ENCODE data around the gene ZNF586. TPM values are rescaled to one million over a fixed set of nuclear protein-coding genes. Genes with fewer than 3 reads are reported as not detected.
"Not testable (repeated sequence)": the region's sequence is repeated elsewhere in the genome, so short reads cannot be mapped to it uniquely, and the experiment has no call there.

ZNF586 gene
- total RNA-seq, 1 donor from 2014 or later = 19.6 TPM

DNA sequence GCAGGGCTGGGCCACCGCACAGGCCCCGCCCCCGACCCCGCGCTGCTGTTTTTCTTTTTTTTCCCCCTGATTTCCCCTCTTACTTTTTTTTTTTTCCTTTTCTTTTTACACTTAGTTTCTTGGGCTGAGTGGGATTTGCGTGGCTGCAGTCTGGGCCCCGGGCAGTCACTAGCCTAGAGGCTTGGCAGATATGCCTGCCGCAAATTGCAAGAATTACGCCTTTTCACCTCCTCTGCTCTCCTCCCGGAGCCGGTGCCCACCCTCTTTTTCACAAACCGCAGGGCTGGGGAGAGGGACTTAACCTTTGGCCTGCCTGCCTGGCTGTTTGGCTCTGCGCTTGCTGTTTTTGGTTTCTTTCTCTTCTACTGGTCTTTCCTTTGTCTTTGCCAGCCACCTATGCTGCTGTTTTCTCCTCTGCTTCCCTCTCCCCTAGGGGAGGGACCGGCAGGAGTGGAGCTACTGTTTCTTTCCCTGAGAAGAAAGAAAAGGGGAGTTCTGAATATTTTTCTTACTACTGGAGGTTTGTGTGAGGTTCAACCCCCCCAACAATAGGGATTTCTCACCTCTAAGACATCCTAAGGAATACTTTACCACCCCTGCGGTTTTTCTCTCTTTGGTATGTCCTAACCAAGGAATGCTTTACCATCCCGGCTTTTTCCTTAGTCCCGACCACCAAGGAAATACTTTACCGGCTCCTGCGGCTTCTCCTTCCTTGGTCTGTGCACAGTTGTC, 34.3 kb downstream of the ZNF586 start:
- Mint-ChIP-seq H3K9me3 (ENCODE audit: unreplicated experiment) (no peaks in the 10 kb centered on the region), H3K27me3 (ENCODE audit: unreplicated experiment) (peaks cover 6% of the 10 kb centered on the region), H3K27ac (ENCODE audit: unreplicated experiment) (peak overlapping the region; percentile 98), H3K4me1 (ENCODE audit: unreplicated experiment) (peaks cover 60% of the 10 kb centered on the region), H3K36me3 (ENCODE audit: low read depth, unreplicated experiment) (peaks cover 21% of the 10 kb centered on the region), H3K4me3 (ENCODE audit: unreplicated experiment) (peak overlapping the region; percentile 87)
- TF ChIP-seq, protein P1, sequence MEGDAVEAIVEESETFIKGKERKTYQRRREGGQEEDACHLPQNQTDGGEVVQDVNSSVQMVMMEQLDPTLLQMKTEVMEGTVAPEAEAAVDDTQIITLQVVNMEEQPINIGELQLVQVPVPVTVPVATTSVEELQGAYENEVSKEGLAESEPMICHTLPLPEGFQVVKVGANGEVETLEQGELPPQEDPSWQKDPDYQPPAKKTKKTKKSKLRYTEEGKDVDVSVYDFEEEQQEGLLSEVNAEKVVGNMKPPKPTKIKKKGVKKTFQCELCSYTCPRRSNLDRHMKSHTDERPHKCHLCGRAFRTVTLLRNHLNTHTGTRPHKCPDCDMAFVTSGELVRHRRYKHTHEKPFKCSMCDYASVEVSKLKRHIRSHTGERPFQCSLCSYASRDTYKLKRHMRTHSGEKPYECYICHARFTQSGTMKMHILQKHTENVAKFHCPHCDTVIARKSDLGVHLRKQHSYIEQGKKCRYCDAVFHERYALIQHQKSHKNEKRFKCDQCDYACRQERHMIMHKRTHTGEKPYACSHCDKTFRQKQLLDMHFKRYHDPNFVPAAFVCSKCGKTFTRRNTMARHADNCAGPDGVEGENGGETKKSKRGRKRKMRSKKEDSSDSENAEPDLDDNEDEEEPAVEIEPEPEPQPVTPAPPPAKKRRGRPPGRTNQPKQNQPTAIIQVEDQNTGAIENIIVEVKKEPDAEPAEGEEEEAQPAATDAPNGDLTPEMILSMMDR (IDR thresholded peaks at IDR 0.05; ENCODE audit: unreplicated experiment) = no peak
- peak; percentile 53 for DNase-seq (ENCODE audit: low spot score)

DNA sequence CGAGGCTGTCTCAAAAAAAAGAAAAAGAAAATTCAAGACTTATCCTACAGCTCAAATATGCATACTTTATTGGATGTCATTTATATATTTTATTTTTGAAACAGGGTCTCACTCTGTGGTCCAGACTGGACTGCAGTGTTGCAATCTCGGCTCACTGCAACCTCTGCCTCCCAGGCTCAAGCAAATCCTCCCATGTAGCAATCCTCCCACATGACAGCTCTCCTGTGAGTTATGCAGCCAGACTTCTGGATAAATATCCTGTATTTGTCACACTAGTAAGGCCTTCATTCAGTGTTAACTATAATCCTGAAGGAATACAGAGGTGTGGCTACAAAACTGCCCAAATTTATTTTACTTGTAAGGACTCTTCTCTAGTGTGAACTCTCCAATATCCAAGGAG, 38.1 kb downstream of the ZNF586 start:
- Mint-ChIP-seq H3K36me3 (ENCODE audit: low read depth, unreplicated experiment) (peaks cover 19% of the 10 kb centered on the region), H3K9me3 (ENCODE audit: unreplicated experiment) (no peaks in the 10 kb centered on the region), H3K27me3 (ENCODE audit: unreplicated experiment) (peaks cover 5% of the 10 kb centered on the region), H3K27ac (ENCODE audit: unreplicated experiment) (no peak overlapping the region), H3K4me3 (ENCODE audit: unreplicated experiment) (peak overlapping the region; percentile 5), H3K4me1 (ENCODE audit: unreplicated experiment) (peaks cover 43% of the 10 kb centered on the region)
- TF ChIP-seq, protein P1 (IDR thresholded peaks at IDR 0.05; ENCODE audit: unreplicated experiment) = no peak
- DNase-seq (ENCODE audit: low spot score) = no peak

DNA sequence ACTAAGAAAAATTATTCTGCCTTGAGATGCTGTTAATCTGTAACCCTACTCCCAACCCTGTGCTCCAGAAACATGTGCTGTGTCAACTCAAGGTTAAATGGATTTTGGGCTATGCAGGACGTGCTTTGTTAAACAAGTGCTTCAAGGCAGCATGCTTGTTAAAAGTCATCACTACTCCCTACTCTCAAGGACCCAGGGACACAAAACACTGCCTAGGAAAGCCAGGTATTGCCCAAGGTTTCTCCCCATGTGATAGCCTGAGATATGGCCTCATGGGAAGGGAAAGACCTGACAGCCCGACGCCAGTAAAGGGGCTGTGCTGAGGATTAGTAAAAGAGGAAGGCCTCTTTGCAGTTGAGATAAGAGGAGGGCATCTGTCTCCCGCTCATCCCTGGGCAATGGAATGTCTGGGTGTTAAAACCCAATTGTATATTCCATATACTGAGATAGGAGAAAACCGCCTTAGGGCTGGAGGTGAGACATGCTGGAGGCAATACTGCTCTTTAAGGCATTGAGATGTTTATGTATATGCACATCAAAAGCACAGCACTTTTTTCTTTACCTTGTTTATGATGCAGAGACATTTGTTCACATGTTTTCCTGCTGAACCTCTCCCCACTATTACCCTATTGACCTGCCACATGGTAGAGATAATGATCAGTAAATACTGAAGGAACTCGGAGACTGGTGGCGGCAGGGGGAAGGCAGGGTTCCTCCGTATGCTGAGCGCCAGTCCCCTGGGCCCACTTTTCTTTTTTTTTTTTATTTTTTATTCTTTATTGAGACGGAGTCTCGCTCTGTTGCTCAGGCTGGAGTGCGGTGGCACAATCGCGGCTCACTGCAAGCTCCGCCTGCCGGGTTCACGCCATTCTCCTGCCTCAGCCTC, 41.2 kb downstream of the ZNF586 start:
- not testable (repeated sequence) for DNase-seq (ENCODE audit: low spot score); H3K9me3 Mint-ChIP-seq (ENCODE audit: unreplicated experiment); H3K27me3 Mint-ChIP-seq (ENCODE audit: unreplicated experiment); H3K27ac Mint-ChIP-seq (ENCODE audit: unreplicated experiment); H3K4me3 Mint-ChIP-seq (ENCODE audit: unreplicated experiment)
- Mint-ChIP-seq H3K36me3 (ENCODE audit: low read depth, unreplicated experiment) (peaks cover 26% of the 10 kb centered on the region), H3K4me1 (ENCODE audit: unreplicated experiment) (peaks cover 31% of the 10 kb centered on the region)

DNA sequence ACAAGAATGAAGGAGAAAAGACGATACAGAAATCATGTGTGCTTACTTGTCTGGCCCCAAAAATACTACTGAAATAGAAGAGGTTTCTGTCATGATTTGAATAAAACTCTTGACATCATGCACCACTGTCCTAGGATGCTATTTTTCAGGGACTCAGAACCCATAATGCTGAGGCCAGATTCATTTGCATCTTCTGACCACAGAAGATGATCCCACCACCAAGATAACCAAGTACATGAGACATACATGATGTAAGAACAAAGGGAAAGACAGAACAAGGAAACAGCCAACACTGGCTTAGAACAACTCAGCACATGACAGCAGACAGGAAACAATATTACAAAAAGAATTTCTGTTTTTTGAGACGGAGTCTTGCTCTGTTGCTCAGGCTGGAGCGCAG, 42.8 kb downstream of the ZNF586 start:
- H3K4me3 Mint-ChIP-seq (ENCODE audit: unreplicated experiment) = peak overlapping the region; percentile 65
- H3K36me3 Mint-ChIP-seq (ENCODE audit: low read depth, unreplicated experiment) = peaks cover 25% of the 10 kb centered on the region
- H3K9me3 Mint-ChIP-seq (ENCODE audit: unreplicated experiment) = no peaks in the 10 kb centered on the region
- TF ChIP-seq, protein P1 (IDR thresholded peaks at IDR 0.05; ENCODE audit: unreplicated experiment) = no peak
- peak overlapping the region; percentile 3 for H3K27ac Mint-ChIP-seq (ENCODE audit: unreplicated experiment)
- H3K4me1 Mint-ChIP-seq (ENCODE audit: unreplicated experiment) = peaks cover 29% of the 10 kb centered on the region
- H3K27me3 Mint-ChIP-seq (ENCODE audit: unreplicated experiment) = peaks cover 9% of the 10 kb centered on the region
- no peak for DNase-seq (ENCODE audit: low spot score)

DNA sequence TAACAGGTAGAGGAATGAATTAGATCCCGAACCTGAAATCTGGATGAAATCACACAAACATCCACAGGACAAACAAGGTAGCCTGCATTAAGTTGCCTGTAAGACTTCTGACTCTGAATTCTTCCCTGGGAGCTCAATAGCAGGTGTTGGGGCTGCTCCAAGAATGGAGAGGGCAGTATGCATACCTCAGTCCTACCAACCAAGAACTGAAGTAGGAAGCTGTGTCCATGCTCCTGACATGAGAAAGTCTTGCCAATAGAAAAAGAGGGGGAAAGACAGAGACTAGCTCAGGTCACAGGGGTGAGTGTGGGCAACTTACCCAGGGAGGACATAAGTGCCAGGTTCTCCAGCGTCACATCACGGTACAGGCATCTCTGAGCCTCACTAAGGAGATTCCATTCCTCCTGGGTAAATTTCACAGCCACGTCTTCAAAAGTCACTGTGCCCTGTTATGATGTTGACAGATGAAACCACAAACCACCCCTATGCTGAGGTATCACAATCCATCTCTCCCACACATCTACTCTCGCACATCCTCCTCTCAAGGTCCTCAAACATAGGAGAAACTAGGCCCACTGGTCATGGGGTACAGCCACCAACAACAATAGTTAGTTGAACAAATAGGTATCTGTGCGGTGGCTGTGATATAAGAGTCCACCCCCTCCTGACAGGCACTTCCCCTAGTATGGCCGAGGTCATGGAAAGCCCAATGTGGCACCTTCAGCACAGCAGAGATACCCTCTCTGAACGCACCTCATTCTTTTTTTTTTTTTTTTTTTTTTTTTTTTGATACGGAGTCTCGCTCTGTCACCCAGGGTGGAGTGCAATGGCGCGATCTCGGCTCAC, 43.7 kb downstream of the ZNF586 start:
- H3K27me3 Mint-ChIP-seq (ENCODE audit: unreplicated experiment) = peaks cover 11% of the 10 kb centered on the region
- peak overlapping the region; percentile 57 for H3K27ac Mint-ChIP-seq (ENCODE audit: unreplicated experiment)
- H3K9me3 Mint-ChIP-seq (ENCODE audit: unreplicated experiment); DNase-seq (ENCODE audit: low spot score): not testable (repeated sequence)
- peaks cover 20% of the 10 kb centered on the region for H3K36me3 Mint-ChIP-seq (ENCODE audit: low read depth, unreplicated experiment)
- peak overlapping the region; percentile 47 for H3K4me3 Mint-ChIP-seq (ENCODE audit: unreplicated experiment)
- H3K4me1 Mint-ChIP-seq (ENCODE audit: unreplicated experiment) = peaks cover 31% of the 10 kb centered on the region
